HG03139 (cell line): ENCODE data around the gene KRT77.
"Not testable (repeated sequence)": the region's sequence is repeated elsewhere in the genome, so short reads cannot be mapped to it uniquely, and the experiment has no call there.

ENCODE experiments used
- ATAC-seq: cut with Tn5 transposase; IDR thresholded peaks from one replicate; pipeline ENCODE4 v1.9.1; 2021; ENCODE audit not compliant: unreplicated experiment

Gene KRT77

DNA sequence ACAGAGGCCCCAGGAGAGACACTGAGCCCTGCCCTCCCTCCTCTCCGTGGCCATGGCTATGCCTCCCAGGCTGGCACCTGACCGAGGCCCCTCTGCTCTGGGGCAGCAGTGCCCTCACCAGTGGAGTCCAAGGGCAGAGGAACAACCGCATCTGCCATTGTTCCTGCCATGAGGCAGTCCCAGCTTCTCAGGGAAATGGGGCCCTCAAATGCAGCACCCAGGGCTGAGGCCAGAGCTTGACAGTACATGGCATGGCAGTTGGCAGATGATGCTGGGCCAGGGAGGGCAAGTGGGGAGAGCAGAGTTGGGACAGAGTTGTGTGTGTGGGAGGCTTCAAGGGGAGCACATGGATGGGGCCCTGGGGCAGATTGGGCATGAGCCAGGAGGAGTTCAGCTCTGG lies 21.1 kb upstream of the KRT77 start:
- no peak for ATAC-seq

DNA sequence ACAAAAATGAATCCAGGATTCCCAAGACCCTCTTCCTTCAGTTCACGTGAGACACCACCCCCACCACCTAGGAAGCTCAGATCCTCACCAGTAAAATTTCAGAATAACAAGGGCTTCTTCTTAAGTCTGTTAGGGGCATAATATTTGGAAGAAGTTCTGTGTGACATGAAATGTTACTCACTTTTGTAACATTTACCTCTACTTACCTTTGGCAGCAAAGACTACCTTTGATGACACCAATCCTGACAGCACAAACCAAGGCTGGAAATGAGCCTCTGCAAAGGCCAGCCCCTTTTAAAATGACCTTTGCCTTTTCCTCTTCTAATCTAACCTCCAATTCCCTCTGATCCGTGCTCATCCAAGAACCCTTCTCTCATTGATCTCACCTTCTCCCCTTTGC lies 19.4 kb upstream of the KRT77 start:
- no peak for ATAC-seq

GRCh38 chr12:52721838-52722470 lies 18.6 kb upstream of the KRT77 start:
- ATAC-seq = no peak

DNA sequence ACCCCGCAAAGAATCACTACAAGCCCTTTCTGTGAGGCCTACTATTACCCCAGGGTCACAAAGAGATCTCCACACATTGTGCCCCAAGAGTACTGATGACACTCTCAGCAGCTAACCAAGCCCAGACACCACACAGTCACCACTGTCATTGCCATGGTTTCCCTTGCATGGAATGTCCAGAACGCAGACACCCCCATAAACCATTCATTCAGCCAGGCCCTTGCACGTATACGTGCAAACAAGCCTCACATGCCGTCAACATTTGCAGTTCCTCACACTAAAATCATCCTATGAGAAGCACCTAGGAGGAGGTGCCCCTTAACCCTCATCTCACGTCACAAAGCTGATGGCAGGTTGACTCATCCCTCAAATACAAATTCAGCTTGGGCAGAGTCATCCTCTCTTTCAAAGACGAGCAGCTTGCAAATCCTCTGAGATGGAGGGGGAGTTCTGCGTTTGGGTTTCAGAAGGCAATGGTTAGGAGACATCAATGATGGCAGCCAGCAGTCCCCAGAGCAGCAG lies 17.1 kb upstream of the KRT77 start:
- ATAC-seq = no peak

- no peak for ATAC-seq
These were observed 12.7 kb upstream of the KRT77 start for GRCh38 chr12:52716061-52716460.

GRCh38 chr12:52715416-52715815 lies 12.1 kb upstream of the KRT77 start:
- no peak for ATAC-seq

DNA sequence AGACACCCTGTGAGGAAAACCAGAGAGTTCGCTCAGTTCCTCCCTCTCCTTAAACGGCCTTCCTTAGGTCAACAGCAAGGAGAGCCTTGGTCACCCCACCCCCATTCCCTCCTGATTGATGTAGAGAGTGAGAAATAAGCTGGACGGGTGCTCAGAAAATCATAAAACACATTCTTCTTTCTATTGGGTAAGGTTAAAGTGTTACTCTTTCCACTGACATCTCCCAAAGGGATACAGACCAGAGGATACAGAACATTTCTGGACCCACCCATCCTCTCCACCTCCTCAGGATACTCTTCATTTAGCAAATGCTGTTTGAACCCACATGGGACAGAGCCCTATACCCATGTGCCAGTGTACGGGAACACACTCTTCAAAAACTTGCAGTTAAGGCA lies 11.6 kb upstream of the KRT77 start:
- no peak for ATAC-seq

- no peak for ATAC-seq
These were observed 10.9 kb upstream of the KRT77 start for GRCh38 chr12:52713960-52714886.

- not testable (repeated sequence) for ATAC-seq
These were observed 8.8 kb upstream of the KRT77 start for GRCh38 chr12:52712122-52712521.

DNA sequence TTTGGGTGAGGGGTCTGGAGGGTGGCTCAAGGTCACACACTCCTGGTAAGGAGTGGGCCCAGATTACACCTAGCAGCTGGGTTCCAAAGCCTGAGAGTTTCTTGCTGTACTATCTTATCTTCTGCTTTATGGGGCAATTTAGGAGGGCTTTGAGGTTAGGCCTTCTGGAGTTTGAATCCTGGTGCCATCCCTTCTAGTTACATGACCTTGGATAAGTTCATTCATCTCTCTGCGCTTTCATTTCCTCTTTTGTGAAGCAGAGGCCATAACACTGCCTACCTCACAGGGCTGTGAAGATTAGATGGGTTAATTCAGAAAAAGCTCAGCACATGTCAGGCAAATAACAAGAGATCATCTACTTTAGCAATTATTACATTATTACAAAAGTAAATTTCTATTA lies 7.4 kb upstream of the KRT77 start:
- no peak for ATAC-seq

- no peak for ATAC-seq
These were observed 4.7 kb upstream of the KRT77 start for GRCh38 chr12:52708010-52708409.

DNA sequence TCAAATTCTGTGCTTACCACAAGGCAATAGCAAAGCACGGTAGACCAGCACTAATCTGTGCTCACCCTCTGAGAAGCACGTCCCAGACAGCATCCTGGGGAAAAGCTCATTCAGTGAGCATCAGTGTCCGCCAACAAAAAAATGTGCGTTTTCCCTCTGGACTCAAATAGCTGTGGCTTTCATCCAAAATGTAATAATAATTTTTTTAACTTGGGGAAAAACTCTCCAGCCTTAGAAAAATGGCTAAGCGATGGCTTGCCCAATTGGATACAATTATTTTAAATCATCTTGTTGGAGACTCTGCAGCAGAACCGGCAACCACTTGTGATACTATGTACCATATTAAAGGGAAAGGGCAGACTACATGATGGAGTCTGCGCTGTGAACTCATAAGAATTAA lies 1.1 kb upstream of the KRT77 start:
- no peak for ATAC-seq

GRCh38 chr12:52703878-52704277 lies 554 bp upstream of the KRT77 start:
- no peak for ATAC-seq

DNA sequence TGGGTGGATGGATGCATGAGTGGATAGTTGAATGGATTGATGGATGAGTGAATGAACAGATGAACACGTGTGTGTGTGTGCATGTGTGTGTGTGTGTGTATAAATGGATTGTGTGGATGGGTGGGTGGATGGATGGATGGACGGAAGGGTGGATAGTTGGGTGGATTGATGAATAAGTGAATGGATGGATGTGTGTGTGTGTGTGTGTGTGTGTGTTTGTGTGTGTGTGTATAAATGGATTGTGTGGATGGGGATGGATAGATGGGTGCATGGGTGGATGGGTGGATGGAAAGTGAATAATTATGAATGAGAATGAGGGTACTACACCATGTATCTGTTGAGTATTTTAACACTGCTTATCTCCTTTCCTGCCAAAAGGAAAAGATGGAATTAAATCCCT lies 986 bp downstream of the KRT77 start:
- no peak for ATAC-seq

DNA sequence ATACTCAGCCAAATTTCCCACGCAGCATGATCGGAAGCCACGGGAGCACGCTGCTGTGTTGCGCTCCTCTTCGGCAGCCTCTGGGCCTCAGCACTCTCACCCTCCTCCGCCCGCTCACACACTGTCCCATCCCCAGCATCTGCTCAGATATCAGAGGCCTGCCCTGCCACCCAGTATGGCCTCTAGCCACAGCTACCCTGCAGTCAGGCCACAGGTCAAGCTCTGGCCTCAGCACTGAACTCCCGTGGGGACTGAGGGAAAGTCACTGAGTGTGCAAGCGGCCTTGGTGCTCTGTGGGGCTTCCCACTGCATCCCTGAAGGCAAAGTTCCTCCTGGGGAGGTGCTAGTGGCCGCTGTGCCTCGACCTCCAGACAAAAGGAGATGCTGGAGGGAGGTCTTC lies 2.0 kb downstream of the KRT77 start:
- ATAC-seq = no peak

GRCh38 chr12:52699960-52700359 lies 3.4 kb downstream of the KRT77 start:
- no peak for ATAC-seq

DNA sequence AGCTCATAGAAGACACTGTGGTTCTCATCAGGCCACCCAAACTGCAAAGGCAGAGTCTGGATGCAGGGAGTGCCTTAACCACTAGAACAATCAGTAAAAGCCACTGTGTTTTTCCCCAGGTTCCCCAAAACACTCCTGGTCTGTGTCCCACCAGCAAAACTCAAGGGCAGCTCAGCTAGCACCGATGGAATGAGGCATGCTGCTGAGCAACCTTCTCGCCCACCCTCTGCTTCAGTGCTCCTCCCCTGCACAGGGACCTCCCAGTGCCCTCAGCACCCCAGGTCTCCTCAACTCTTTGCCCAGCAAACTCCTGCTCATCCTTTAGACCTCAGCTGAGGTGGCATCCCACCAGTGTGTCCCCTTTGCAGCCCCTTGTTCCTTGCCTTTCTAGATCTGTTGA lies 4.0 kb downstream of the KRT77 start:
- no peak for ATAC-seq

- ATAC-seq = no peak
These were observed 4.5 kb downstream of the KRT77 start for GRCh38 chr12:52698651-52699340.

- no peak for ATAC-seq
These were observed 6.2 kb downstream of the KRT77 start for GRCh38 chr12:52697058-52697582.

GRCh38 chr12:52696588-52696987 lies 6.7 kb downstream of the KRT77 start:
- no peak for ATAC-seq

GRCh38 chr12:52695039-52695438 lies 8.3 kb downstream of the KRT77 start:
- no peak for ATAC-seq
